ENCODE results near the gene ZNF444. TPM values are rescaled to one million over a fixed set of nuclear protein-coding genes. Genes with fewer than 3 reads are reported as not detected.
A peak's percentile ranks its signal among the peaks of the same experiment; 100 is the strongest.
"Not testable (repeated sequence)": the region's sequence is repeated elsewhere in the genome, so short reads cannot be mapped to it uniquely, and the experiment has no call there.

Gene ZNF444
- 10 to 100 TPM; 24.8 to 29.5 TPM for total RNA-seq
- long read RNA-seq, partial matches to known transcripts, result 2 of 6 reads
- long read RNA-seq, other reads (novel, unspliced or antisense), result 2 of 6 reads

- ATAC-seq (peak; percentile 79), DNase-seq (peak; percentile 98 to 100)
- intact Hi-C loops (cut with DNase I, micrococcal nuclease), result no loop called here
These were observed at the start of gene ZNF444 for GRCh38 chr19:56140583-56141416. Gene ZNF444, plus strand, starts transcription at chr19:56141287. Its CDS starts 5,625 bp downstream, at chr19:56146912.

DNA sequence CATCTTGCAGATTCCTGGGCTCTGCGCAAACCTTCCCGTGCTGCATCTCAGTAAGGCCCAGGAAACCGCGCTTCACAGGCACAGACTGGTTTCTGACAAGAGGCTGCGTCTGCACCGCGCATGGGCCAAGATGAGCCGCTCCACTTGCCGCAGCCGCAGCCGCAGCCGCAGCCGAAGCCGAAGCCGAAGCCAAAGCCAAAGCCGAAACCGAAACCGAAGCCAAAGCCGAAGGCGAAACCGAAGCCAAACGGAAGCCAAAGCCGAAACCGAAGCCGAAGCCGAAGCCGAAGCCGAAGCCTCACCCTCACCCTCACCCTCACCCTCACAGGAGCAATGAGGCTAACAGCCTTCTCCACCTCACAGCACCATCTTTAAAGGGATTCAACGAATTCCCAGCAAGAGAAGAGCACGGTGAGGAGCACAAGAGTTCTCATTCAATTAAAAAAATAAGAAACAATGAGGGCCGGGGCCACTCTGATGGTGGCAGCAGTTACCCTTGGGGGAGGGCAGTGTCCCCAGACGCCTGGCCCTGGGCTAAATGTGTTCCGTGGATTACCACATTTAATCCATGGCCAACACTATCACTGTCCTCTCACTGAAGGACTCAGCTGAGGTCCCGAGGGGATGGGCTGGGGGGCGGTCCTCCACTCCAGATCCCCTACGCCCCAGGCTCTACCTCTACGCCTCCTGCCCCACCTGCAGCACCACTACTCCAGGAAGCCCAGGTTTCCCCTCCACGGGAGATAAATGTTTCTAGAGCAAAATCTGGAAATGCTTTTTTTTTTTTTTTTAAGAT is 49.1 kb upstream of the ZNF444 start:
- no peak for ATAC-seq
- intact Hi-C loops (cut with DNase I, micrococcal nuclease), result no loop called here
- no peak for DNase-seq

- intact Hi-C loops (cut with DNase I, micrococcal nuclease), result no loop called here
- ATAC-seq (no peak), DNase-seq (no peak)
These were observed 48.1 kb upstream of the ZNF444 start for GRCh38 chr19:56092685-56093631.

GRCh38 chr19:56094449-56094848 is 46.6 kb upstream of the ZNF444 start:
- DNase-seq (no peak), ATAC-seq (no peak)
- intact Hi-C loops (cut with DNase I, micrococcal nuclease), result no loop called here

- ATAC-seq, result no peak
- DNase-seq, result no peak
These were observed 44.4 kb upstream of the ZNF444 start for GRCh38 chr19:56096665-56097064.

DNA sequence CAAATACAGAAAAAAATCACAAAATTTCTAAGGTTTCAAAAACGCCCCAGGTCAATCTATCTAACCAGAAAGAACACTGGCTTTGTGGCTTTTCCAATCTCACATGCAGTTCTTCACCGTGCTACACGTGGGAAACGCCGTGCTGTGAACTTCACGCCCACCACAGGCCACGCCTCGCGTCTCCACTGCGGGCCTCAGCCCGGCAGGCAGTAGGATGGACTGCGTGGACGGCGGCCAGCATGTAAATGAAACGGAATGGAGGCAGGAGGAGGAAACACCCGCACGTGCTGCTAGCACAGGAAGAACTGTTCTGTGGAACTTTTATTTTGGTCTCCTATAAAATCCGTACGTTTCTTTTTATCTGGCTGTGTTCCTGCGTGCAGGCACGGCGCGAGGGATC is 43.8 kb upstream of the ZNF444 start:
- no peak for ATAC-seq
- intact Hi-C loops (cut with DNase I, micrococcal nuclease), result no loop called here

More at GRCh38 chr19:56096665-56097064, 44.4 kb upstream of the ZNF444 start:
- intact Hi-C loops (cut with DNase I, micrococcal nuclease), result no loop called here

DNA sequence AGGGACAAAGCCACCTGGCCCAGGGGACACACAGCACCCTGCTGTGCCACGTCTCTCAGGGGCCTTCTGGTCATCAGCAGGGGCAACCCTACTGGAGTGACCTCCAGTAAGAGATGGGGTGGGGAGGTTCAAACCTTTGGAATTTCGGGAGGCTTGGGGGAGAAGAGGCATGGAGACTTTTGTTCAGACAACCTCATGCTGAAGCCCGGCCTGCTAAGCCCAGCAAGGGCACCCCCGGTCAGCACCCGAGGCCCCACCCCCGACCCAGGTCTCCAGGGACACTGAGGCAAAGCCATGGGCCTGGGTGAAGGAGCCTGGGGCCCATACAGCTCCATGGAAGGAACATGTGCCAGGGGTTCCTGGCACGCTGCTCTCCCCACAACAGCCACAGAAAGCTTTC is 43.3 kb upstream of the ZNF444 start:
- ATAC-seq (no peak), DNase-seq (no peak)
- intact Hi-C loops (cut with DNase I, micrococcal nuclease), result no loop called here

More for the DNA sequence above, 43.8 kb upstream of the ZNF444 start:
- DNase-seq, result peak in 1 of 2 donors; percentile 5

DNA sequence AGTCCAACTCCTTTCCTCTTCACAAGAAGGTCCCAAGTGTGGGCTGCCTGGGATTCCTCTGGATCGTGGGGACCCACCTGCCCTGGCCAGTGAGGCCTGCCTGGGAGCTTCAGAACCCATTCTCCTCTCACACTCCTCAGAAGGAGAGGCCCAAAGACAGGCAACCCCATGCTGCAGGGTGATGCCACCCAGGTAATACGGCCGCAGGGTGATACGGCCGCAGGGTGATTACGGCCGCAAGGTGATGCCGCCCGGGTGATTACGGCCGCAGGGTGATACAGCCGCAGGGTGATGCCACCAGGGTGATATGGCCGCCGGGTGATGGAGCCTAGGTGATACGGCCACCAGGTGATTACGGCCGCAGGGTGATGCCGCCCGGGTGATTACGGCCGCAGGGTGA is 42.9 kb upstream of the ZNF444 start:
- intact Hi-C loops (cut with DNase I, micrococcal nuclease); ATAC-seq; DNase-seq: not testable (repeated sequence)

- ATAC-seq (no peak), DNase-seq (no peak)
- intact Hi-C loops (cut with DNase I, micrococcal nuclease), result no loop called here
These were observed 42.1 kb upstream of the ZNF444 start for GRCh38 chr19:56098731-56099568.

DNA sequence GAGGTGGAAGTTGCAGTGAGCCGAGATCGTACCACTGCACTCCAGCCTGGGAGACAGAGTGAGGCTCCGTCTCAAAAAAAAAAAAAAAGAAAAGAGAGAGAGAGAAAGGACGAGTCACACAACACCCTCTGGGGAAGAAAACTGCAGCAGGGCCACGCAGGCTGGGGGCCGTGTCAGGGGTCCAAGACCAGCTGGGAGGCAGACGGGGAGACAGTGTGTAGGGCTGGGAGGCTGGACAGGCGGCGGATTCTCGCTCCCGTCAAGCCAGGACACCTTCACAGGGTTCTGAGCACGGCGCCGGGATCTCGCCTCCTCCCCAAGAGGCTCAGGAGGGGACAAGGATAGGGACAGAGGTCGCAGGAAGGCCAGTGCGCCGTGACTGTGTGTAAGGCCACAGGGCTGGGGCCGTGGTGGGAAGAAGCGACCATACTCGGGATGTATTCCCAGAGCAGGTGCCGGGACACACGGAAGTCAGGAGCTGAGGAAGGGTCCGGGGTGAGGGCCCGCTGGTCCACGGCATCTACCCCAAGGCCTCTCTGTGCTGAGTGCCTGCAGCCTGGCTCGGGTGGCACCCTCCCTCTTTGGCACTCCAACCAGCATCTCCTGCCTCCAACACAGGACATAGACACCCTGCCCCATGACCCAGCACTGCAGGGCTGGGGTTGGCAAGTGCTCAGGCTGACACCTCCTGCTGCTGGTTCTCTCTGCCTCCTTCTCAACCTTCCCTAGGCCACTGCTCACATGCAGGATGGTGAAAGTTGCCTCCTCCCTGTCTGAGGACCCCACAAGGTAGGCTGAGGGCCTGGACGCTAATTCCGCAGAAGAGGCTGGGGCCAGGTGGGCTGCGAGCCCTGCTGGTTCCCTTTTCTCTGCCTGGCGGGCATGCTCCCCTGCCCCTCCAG is 41.2 kb upstream of the ZNF444 start:
- intact Hi-C loops (cut with DNase I, micrococcal nuclease), result no loop called here
- no peak for DNase-seq
- no peak for ATAC-seq

DNA sequence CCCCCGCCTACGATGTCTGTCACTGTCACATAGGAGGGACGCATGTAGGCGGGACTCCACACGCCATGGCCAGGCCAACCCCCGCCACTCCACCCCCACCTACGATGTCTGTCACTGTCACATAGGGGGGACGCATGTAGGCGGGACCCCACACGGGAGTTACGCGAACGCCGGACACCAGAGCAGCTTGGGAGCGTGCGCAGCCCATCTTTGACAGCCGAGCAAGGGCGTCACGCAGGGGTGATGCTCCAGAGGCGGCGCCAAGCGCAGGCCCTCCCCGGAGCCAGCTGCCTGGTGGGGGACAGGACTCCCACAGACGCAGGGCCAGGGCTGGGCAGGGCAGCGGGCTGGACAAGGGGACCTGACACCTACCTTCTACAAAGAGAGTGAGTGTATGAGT is 40.0 kb upstream of the ZNF444 start:
- intact Hi-C loops (cut with DNase I, micrococcal nuclease), result no loop called here
- no peak for DNase-seq
- no peak for ATAC-seq

- DNase-seq (no peak), ATAC-seq (no peak)
- intact Hi-C loops (cut with DNase I, micrococcal nuclease), result no loop called here
These were observed 39.1 kb upstream of the ZNF444 start for GRCh38 chr19:56101746-56102535.

- intact Hi-C loops (cut with DNase I, micrococcal nuclease), result no loop called here
- DNase-seq, result no peak
- no peak for ATAC-seq
These were observed 38.0 kb upstream of the ZNF444 start for GRCh38 chr19:56103027-56103614.

DNA sequence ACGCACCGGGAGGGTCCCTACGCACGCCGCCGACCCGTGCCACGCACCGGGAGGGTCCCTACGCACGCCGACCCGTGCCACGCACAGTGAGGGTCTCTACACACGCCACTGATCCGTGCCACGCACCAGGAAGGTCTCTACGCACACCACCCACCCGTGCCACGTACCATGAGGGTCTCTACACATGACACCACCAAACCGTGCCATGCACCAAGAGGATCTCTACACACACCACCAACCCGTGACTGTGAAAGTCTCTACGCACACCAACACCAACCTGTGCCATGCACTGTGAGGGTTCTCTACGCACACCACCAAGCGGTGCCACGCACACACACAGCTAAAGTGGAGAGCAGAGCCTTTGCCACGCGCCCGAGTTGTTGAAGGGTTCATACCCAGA is 36.7 kb upstream of the ZNF444 start:
- ATAC-seq, result no peak
- intact Hi-C loops (cut with DNase I, micrococcal nuclease), result no loop called here
- no peak for DNase-seq

DNA sequence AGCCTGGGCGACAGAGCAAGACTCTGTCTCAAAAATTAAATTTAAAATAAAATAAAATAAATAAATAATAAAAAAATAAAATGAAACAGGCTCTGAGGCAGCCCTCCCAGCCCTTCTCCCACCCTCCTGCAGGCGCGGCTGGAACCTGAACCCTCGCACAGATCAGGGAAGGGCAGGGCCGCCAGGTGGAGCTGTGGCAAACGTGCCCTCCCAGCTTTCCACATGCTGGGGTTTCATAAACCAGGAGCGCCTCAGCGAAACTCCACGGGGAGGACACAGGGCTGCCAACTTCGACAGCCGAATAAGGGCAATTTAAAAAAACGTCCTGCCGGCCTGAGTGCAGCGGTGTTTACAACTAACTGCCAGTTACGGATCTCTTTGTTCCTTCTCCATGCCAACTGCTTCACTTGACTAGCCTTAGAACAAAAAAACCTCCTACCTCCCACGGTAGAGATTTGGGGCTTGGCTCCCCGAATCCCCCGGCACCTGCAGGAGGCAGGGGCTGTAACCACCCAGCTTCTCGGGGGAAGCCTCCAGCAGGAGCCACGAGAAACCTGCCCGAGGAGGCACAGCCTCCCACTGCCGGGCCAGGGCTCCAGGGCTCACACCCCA is 35.9 kb upstream of the ZNF444 start:
- DNase-seq (peak; percentile 89 to 90), ATAC-seq (peak; percentile 74)
- intact Hi-C loops (cut with DNase I, micrococcal nuclease), result no loop called here
